EL (cell line): Measurements from ENCODE around the gene CELA2A.
"Not testable (repeated sequence)": the region's sequence is repeated elsewhere in the genome, so short reads cannot be mapped to it uniquely, and the experiment has no call there.

Experiments used
- DNase-seq: peaks from one replicate; pipeline ENCODE4 v3.0.0-alpha.2; 2016

CELA2A gene

GRCh38 chr1:15504436-15504835, 47.9 kb downstream of the CELA2A start:
- DNase-seq, result no peak

GRCh38 chr1:15506831-15507230, 50.3 kb downstream of the CELA2A start:
- no peak for DNase-seq

DNA sequence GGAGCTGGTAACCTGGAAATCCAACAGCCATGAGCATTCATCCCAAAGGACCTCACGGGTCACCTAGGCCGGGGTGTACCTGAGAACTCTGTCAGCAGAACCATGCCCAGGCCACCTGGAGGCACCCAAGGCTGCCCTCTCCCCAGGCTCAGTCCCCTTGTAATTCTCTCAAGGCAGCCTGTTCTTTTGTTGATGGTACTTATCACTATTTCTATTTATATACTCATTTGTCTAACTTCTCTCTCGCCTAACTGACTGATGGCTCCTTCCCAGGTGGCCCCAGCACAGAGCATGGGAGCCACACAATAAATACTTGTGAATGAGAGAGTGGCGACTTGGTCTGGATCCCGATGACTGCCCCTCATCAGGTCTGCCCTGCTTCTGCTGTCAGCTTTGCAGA, 50.7 kb downstream of the CELA2A start:
- DNase-seq, result no peak

GRCh38 chr1:15508700-15509487, 52.4 kb downstream of the CELA2A start:
- DNase-seq, result no peak

GRCh38 chr1:15509586-15509985, 53.1 kb downstream of the CELA2A start:
- DNase-seq, result no peak

DNA sequence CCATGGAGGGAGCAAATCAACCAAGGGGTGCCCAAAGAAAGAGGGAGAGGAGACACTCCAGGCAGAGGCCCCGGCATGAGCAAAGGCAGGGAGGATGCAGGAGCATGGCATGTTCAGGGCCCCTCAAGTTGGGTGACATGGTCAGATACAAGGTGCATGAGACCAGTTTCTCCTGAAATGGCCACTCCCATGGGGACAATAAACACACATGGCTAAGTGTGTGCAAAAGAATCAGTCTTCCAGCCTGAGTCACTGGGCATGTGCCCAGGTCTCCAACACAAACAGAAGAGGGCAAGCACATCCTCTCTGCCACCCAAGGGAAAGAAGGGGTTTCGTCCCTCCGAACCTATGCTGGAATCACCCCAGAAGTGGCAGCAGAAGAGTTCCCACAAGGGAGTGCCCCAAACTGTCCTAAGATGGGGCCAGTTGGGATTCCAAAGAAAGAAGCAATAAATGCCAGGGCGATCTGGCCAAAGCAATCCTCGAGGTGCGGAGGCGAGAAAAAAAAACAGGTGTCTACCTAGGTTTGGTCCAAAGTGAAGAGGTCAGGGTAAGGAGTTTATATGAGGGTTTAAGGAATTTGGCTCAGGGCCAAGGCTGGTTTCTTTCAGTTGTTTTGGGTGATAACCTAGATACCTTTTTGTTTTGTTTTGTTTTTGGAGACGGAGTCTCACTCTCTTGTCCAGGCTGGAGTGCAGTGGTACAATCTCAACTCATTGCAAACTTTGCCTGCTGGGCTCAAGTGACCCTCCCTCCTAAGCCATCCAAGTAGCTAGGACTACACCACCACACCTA, 54.3 kb downstream of the CELA2A start:
- DNase-seq, result no peak

DNA sequence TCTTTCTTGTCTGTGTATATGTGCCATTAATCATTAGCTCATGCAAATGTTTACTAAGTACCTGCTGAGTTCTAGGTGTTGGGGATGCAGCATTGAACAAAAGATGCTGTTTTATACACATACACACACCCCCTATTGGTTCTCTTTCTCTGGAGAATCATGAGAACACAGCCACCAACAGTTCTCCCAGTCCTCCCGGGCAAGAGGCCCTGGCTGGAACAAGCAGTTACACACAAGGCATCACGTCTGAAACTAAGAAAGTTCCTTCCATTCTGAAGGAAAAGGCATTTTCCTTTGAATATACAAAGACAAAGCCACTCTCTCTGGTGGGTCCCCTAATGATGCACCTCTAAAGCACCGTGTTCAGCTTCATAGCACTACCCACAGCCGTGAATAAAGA, 56.7 kb downstream of the CELA2A start:
- no peak for DNase-seq

GRCh38 chr1:15513919-15514318, 57.4 kb downstream of the CELA2A start:
- no peak for DNase-seq

GRCh38 chr1:15514557-15514956, 58.0 kb downstream of the CELA2A start:
- not testable (repeated sequence) for DNase-seq

GRCh38 chr1:15515022-15515663, 58.6 kb downstream of the CELA2A start:
- DNase-seq, result no peak

DNA sequence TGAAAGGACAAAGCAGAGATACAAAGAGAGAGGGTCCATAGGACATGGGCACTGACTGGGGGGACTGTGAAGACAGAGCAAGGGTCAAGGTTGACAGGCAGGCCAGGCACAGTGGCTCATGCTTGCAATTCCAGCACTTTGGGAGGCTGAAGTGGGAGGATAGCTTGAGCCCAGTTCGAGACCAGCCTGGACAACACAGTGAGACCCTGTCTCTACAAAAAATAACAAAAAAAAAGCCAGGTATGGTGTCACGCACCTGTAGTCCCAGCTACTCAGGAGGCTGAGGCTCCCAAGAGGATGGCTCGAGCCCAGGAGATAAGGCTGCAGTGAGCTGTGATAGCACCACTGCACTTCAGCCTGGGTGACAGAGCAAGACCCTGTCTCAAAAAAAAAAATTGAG, 63.1 kb downstream of the CELA2A start:
- no peak for DNase-seq

- not testable (repeated sequence) for DNase-seq
These were observed 64.8 kb downstream of the CELA2A start for GRCh38 chr1:15521206-15521906.
